GM21528 (cell line): ENCODE data around the gene HOTAIR.

Source experiments
- ATAC-seq: cut with Tn5 transposase; IDR thresholded peaks from one replicate; pipeline ENCODE4 v1.9.1; 2021; ENCODE audit warnings: mild to moderate bottlenecking, moderate library complexity; ENCODE audit not compliant: unreplicated experiment, low FRiP score

Gene HOTAIR

GRCh38 chr12:53963434-53964314, 11.1 kb downstream of the HOTAIR start:
- no peak for ATAC-seq

DNA sequence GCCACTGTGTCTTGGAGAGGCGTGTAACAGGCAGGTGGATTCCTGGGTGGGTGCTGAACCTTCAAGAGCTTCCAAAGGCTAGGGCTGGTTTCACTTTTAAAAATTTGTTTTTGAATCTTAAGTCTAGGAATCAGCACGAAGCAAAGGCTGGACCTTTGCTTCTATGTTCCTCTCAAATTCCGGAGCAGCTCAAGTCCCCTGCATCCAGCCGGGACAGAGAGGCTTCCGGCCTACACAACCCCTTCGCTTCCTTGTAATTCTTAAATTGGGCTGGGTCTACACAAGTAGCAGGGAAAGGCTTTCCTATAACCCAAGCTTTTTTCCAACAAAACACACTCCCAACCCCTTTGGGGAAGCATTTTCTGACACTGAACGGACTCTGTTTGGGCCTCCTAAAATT, 11.7 kb downstream of the HOTAIR start:
- ATAC-seq: no peak

DNA sequence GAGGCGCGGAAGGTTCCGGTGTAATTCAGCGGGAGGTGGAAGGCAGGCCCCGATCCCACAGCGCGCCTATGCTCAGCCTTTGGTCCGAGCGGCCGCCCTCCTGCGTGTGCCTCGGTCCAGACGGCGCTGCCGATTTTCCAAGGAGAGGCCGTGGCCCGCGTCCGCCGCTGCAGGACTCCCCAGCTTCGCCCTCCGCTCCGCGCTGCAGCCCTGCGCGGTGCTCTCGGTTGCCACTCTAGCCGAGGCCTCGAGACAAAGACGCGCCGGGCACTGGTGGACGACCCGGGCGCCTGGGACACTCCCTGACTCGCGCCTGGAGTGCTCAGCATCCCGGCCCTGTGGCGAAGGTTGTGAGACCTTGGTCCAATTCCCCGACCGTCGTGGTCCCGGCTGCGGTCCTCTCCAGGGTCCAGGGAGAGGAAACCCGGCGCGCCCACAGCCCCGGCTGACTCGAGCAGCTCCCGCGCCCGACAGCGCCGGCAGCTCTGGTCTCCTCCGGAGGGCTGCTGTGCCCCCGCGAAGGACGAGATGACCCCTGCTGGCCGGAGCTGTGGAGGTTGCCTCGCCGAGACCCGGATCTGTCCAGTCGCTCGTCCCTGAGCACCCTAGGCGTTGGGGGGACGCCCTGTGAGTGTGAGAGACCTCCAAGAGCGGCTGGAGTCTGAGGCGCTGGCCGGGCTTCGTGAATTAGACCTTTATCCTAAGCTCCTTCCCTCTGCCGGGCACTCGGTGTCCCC, 13.6 kb downstream of the HOTAIR start:
- ATAC-seq: no peak

DNA sequence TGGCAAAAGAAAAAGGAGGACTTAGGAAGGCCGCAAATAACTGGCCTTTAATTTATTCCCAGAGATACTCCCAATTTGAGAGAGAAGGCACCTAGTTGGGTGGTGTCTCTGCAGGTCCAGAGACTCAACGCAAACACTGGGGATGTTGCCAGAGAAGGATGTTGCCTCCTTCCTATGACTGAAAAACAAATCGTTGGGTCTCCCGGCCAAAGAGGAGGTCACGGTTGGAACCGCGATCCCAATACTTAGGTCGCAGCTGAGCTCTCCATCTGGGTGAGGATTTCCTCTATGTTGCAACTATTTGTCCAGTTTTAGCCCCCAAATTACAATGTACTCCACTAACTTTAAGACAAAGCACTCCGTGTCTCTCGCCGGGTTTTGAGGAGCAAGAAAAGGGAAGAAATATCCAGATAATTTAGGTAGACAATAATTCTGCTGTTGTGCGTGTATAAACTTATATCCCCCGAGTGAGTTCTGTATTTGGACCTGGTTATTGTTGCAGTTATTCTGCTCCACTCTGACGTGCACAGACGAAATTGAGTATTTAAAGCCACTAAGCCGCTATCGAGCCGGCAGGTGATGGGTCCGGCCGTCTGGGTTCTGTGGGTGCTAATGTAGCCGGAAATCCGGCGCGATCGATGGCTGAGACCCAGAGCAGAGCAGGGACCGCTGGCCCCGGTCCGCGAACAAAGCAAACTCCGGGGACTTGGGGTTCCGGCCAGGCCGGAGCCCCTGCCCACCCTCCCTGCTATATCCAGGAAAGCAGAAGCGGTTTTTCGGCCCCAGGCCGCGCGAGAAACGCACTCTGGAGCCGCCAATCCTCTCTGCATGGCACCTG, 14.3 kb downstream of the HOTAIR start:
- no peak for ATAC-seq

GRCh38 chr12:53959314-53959713, 15.4 kb downstream of the HOTAIR start:
- no peak for ATAC-seq

DNA sequence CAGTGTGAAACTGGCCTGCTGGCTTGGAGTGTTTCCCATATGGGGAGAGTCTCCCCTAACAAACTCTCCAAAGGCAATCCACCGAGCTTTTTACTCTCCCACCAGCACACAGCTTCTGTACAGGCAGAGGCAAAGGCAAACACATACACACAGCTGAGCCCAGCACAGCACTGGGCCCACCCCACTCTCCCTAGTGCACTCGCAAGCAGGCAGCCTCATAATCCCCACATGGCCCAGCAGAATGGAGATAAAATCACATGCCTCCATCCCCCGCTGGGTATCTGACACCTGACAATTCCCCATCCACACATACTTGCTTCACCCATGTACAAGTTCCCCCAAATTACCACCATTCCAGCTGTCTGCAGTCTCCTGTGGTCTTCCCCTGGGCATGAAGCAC, 16.6 kb downstream of the HOTAIR start:
- no peak for ATAC-seq

DNA sequence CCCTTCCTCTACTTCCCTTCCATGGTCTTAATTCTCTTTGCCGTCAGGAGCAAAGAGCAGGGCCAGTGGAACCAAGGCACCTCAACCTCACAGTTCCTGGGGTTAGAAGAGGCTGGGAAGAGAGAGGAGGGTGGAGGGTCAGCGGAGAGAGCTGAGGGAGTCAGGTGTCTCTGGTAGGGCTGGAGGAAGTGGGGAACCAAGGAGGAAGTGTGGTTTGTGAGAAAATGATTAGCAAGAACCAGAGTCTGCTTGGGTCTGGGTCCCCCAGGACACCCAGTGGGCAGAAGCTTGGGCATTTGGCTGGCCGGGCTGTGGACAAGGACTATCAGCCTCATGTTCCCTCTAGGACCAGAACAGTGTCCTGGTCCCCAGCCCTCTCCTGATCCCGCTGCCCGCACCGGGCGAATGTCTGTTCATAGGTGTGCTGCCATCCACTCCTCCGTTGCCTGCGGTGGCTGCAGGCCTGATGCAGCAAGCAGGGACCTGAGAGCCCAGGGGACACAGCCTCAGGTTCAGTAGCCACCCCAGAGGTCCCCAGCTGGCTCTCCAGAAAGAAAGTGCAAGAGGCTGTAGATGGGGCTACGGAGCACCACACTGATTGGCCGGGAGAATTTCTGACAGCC, 17.7 kb downstream of the HOTAIR start:
- ATAC-seq: no peak

GRCh38 chr12:53956251-53956887, 18.4 kb downstream of the HOTAIR start:
- no peak for ATAC-seq

GRCh38 chr12:53955776-53956250, 18.9 kb downstream of the HOTAIR start:
- no peak for ATAC-seq

- ATAC-seq: no peak
Measured at GRCh38 chr12:53955036-53955775, 19.5 kb downstream of the HOTAIR start.

GRCh38 chr12:53954694-53955035, 20.1 kb downstream of the HOTAIR start, which contains the start of gene HOXC12:
Gene HOXC12 (plus strand): TSS chr12:53954903. CDS start chr12:53954930, 27 bp downstream.
- no peak for ATAC-seq

DNA sequence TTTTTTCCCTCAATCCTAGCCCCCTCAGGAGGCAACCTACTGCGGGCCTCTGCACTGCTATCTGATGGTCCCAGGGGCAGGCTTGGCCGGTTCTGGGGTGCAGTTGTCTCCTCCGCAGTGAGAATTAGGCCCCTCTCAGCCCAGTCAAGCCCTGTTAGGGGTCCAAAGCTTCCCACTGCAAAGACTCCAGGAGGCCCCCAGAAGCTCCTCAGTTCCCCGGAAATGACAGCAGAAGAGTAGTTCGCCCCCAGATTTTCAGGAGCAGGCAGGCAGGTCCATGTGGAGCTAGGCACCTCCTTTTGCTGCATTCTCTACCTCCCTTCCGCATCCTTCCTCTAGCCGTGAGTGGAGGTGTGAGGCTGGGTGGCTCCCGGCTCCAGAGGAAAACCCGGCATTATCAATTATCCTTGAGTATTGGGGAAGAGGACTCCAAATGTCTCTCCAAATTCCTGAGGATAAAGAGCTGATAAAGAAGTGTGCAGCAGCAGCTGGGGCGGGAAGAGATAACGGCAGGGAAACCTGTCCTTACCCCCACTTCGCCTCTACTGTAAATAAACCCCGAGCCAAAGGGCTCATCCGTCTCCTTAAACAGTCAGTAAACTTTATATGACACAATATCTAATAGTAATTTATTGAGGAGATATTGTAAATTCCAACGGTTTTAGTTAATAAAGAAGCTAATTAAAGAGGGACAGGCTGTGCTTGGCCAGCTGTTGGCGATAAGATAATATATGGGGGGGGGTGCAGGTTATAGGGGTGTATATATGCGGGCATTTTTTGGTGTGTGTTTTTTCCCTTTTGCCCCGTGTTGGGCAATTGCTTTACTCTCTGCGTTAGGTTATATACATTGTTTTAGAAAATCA, 20.7 kb downstream of the HOTAIR start:
- ATAC-seq: no peak

DNA sequence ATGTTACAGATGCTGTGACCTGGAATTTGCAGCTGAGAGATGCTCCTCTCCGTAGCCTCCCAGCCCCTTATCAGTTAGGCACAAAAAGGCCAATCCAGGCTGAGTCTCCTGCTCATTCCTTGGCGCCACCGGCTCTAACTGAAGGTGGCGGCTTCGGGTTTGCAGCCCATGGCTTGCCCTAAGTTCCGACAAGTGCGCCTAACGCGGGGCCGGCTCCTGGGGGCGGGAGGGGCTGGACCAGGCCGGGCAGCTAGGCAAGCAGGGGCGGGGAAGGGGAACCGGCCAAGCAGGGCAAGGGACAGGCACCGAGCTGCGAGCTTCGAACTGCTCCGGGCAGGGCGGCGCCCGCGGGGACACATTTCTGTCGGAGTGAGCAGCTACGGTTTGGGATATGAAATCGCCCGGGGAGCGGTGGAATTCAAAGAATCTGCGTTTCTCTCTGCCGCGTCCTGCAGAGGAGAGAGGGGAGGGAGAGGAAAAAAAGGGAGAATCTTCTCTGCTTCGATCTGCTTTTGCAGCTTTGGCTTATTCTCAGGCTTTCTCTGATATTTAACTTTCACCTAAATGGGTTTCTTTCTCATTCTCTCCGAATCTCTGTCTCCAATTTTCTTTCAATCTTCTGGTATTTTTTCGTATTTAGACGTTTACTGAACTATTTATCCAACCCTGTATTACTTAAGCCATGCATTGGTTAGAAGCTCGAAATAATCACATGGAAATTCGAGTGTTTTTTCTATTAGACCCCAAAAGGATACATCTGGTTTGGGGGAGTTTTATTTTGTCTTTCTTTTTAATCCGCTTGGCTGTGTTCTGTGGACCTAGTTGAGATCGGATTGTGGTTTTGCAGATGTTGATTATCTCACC, 21.7 kb downstream of the HOTAIR start:
- no peak for ATAC-seq

DNA sequence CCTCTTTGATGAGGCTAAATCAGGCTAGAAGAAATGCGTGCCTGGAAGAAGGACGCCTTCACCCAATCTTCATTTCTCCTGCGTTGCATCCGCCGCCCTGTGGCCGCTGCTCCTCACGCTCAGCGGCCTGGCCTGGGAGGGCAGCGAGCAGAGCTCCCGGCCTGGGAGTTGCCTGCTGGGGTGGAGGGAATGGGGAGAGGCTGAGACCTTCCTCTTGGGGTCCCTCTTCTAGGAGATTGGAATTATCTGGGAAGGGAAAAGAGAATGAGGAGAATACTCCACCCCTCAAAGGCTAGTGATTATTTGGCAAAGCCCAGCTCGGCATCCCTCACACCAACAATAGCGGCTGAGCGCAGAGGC, 22.4 kb downstream of the HOTAIR start:
- no peak for ATAC-seq

GRCh38 chr12:53951577-53952334, 23.0 kb downstream of the HOTAIR start:
- ATAC-seq: no peak

- ATAC-seq: no peak
Measured at GRCh38 chr12:53950789-53951576, 23.8 kb downstream of the HOTAIR start.
